Ascending aorta (tissue), 2 donors: ENCODE data around the gene WDR82. TPM values are rescaled to one million over a fixed set of nuclear protein-coding genes. Genes with fewer than 3 reads are reported as not detected.

Experiments used
- DNase-seq, 2 donors: peaks; one replicate each; pipeline ENCODE4 v3.0.0-alpha.2; 2019; ENCODE audit warnings: low spot score in 2 of 2
- H3K27ac ChIP-seq, 2 donors: fragments of 200-600 bp; sonication (generic); one replicate each; pipeline ENCODE4 v1.5.1; 2016 to 2017; ENCODE audit warnings: mild to moderate bottlenecking in 1 of 2
- H3K27me3 ChIP-seq: fragments of 200-600 bp; sonication (generic); one replicate; pipeline ENCODE4 v1.5.1; 2017
- H3K36me3 ChIP-seq, 2 donors: fragments of 200-600 bp; sonication (generic); one replicate each; pipeline ENCODE4 v1.5.1; 2016
- H3K4me1 ChIP-seq, 2 donors: fragments of 200-600 bp; sonication (generic); one replicate each; pipeline ENCODE4 v1.5.1; 2016 to 2017; ENCODE audit warnings: mild to moderate bottlenecking in 1 of 2
- H3K4me3 ChIP-seq, 2 donors: fragments of 200-600 bp; sonication (generic); one replicate each; pipeline ENCODE4 v1.5.1; 2016 to 2017; ENCODE audit warnings: mild to moderate bottlenecking in 1 of 2
- H3K9me3 ChIP-seq, 2 donors: fragments of 200-600 bp; sonication (generic); one replicate each; pipeline ENCODE4 v1.5.1; 2016
- CTCF ChIP-seq, 3 experiments: fragments of 200-600 bp in 2 of 3; fragments of 450-650 bp in 1 of 3; sonication (generic) in 2 of 3; IDR thresholded peaks; one replicate each; pipeline ENCODE4 v1.5.1; 2016 to 2019; ENCODE audit warnings: antibody characterized with exemption in 3 of 3, mild to moderate bottlenecking in 1 of 3, moderate library complexity in 1 of 3
- intact Hi-C: fragments of 100-400 bp; cut with DNase I; formaldehyde crosslinking; loops from one replicate; pipeline ENCODE4 v1.15.1; 2023
- total RNA-seq: library from RNA; depleted of rRNA; stranded (reverse); fragments of >200 nt; gene quantifications from one replicate; pipeline ENCODE4 v1.1.0, GENCODE V29; 2016

Gene WDR82
- total RNA-seq, 1 donor from 2014 or later, result 42.0 TPM

GRCh38 chr3:52262447-52262846 lies 16.0 kb downstream of the WDR82 start:
- no peak for TF ChIP-seq CTCF (IDR thresholded peaks at IDR 0.05)
- H3K9me3 ChIP-seq, result no peaks in the 10 kb centered on the region

GRCh38 chr3:52259448-52259847 lies 19.0 kb downstream of the WDR82 start:
- H3K27me3 ChIP-seq, result no peaks in the 10 kb centered on the region
- TF ChIP-seq CTCF (IDR thresholded peaks at IDR 0.05), result no peak
- intact Hi-C loops, result no loop called here
- peaks cover 91 to 99% of the 10 kb centered on the region in 2 donors for H3K36me3 ChIP-seq
- no peak overlapping the region for H3K27ac ChIP-seq
- H3K4me3 ChIP-seq, result no peak overlapping the region
- no peaks in the 10 kb centered on the region for H3K4me1 ChIP-seq
- no peaks in the 10 kb centered on the region for H3K9me3 ChIP-seq
- no peak for DNase-seq

More at GRCh38 chr3:52262447-52262846, 16.0 kb downstream of the WDR82 start:
- H3K4me1 ChIP-seq, result no peaks in the 10 kb centered on the region
- DNase-seq, result no peak
- H3K36me3 ChIP-seq, result peaks cover 90 to 99% of the 10 kb centered on the region in 2 donors
- no peak overlapping the region for H3K4me3 ChIP-seq
- H3K27ac ChIP-seq, result no peak overlapping the region
- no peaks in the 10 kb centered on the region for H3K27me3 ChIP-seq
- intact Hi-C loops, result no loop called here

GRCh38 chr3:52259035-52259434 lies 19.4 kb downstream of the WDR82 start:
- Histone ChIP-seq H3K27me3 (no peaks in the 10 kb centered on the region), H3K36me3 (peaks cover 91 to 99% of the 10 kb centered on the region in 2 donors), H3K27ac (no peak overlapping the region), H3K4me3 (no peak overlapping the region), H3K4me1 (no peaks in the 10 kb centered on the region), H3K9me3 (no peaks in the 10 kb centered on the region)
- no peak for DNase-seq
- TF ChIP-seq CTCF (IDR thresholded peaks at IDR 0.05), result no peak
- intact Hi-C loops, result no loop called here

GRCh38 chr3:52257911-52258310 lies 20.5 kb downstream of the WDR82 start:
- no peaks in the 10 kb centered on the region for H3K4me1 ChIP-seq
- no peak overlapping the region for H3K27ac ChIP-seq
- intact Hi-C loops, result no loop called here
- DNase-seq, result no peak
- no peaks in the 10 kb centered on the region for H3K9me3 ChIP-seq
- H3K27me3 ChIP-seq, result no peaks in the 10 kb centered on the region
- H3K36me3 ChIP-seq, result peaks cover 91 to 99% of the 10 kb centered on the region in 2 donors
- H3K4me3 ChIP-seq, result no peak overlapping the region
- TF ChIP-seq CTCF (IDR thresholded peaks at IDR 0.05), result no peak

GRCh38 chr3:52256622-52257021 lies 21.8 kb downstream of the WDR82 start:
- no peak overlapping the region for H3K27ac ChIP-seq
- H3K36me3 ChIP-seq, result peaks cover 86 to 97% of the 10 kb centered on the region in 2 donors
- TF ChIP-seq CTCF (IDR thresholded peaks at IDR 0.05), result no peak
- DNase-seq, result peak in 1 of 2 donors; percentile 41
- H3K4me3 ChIP-seq, result no peak overlapping the region
- no peaks in the 10 kb centered on the region for H3K4me1 ChIP-seq
- H3K9me3 ChIP-seq, result no peaks in the 10 kb centered on the region
- no peaks in the 10 kb centered on the region for H3K27me3 ChIP-seq
- intact Hi-C loops, result no loop called here

GRCh38 chr3:52256159-52256558 lies 22.3 kb downstream of the WDR82 start:
- H3K4me1 ChIP-seq, result no peaks in the 10 kb centered on the region
- peaks cover 86 to 97% of the 10 kb centered on the region in 2 donors for H3K36me3 ChIP-seq
- no peak for TF ChIP-seq CTCF (IDR thresholded peaks at IDR 0.05)
- intact Hi-C loops, result no loop called here
- no peak overlapping the region for H3K27ac ChIP-seq
- no peak overlapping the region for H3K4me3 ChIP-seq
- H3K27me3 ChIP-seq, result no peaks in the 10 kb centered on the region
- no peak for DNase-seq
- H3K9me3 ChIP-seq, result no peaks in the 10 kb centered on the region
